GM19025 (cell line): Measurements from ENCODE around the gene ATP11A.
"Not testable (repeated sequence)": the region's sequence is repeated elsewhere in the genome, so short reads cannot be mapped to it uniquely, and the experiment has no call there.

ENCODE experiments used
- ATAC-seq: cut with Tn5 transposase; IDR thresholded peaks from one replicate; pipeline ENCODE4 v1.9.1; 2021; ENCODE audit warnings: mild to moderate bottlenecking, low read depth, moderate library complexity; ENCODE audit not compliant: unreplicated experiment

ATP11A gene

DNA sequence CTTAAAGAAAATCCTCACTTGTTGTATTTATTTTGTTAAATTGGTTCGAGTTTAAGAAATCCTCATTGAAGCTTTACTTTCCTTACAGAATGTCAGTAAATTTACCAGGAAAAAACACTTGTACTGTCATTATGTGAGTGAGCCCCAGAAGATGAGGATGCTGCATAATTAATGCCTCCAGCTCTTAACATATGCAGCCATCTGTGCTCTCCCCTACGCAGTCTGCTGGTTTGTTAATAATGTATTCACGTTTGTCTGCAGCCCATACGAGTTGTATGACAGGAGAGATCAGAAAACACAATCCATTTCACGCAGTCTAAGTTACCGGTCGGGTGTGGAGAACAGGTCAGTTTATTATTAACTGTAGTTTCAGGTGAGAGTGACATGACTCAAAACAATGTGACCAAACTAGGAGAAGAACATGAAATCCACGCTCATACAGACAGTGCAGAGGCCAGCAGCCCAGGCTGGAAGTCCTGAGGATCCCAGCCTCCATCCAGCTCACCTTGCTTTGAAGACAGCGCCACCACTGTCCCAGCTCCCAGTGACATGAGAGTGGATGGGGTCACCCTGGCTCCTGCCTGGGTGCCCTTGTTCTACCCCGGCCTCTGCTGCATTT lies 19.8 kb upstream of the ATP11A start:
- ATAC-seq = peak; percentile 83

DNA sequence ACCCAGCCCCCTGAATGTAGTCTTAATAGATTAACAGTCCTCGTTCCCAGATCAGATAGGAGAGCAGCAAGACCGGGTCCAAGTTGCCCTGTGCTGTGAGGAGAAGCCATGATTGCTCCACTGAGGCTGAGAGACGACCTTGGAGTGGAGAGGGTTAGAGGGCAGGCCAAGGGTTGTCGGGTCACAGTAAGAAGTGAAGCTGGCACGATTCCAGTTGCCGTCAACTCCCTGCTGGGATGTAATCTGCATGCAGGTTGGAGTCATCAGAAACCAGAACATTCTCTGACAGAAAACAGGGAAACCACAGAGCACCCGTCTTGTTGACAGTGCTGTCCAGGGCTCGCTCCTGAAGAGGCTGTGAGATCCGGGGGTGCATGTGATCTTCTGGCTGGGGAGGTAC lies 19.0 kb upstream of the ATP11A start:
- no peak for ATAC-seq

DNA sequence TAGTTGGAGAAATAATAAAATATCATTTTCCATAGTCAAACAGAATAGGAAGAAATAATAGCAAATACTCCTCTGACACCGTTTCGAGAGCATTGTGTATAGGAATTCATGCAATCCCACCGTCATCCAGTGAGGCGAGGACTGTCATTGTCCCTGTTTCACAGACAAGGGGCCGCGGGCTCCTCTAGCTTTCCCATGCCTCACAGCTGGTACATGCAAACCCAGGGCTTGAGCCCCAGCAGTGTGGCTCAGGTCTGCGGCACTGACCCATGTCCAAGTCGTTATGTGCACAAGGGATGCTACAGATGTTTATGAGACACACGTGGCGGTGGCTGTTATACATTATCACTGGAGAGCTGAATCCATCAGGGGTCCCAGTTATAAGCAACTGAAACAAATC lies 18.5 kb upstream of the ATP11A start:
- ATAC-seq = no peak

DNA sequence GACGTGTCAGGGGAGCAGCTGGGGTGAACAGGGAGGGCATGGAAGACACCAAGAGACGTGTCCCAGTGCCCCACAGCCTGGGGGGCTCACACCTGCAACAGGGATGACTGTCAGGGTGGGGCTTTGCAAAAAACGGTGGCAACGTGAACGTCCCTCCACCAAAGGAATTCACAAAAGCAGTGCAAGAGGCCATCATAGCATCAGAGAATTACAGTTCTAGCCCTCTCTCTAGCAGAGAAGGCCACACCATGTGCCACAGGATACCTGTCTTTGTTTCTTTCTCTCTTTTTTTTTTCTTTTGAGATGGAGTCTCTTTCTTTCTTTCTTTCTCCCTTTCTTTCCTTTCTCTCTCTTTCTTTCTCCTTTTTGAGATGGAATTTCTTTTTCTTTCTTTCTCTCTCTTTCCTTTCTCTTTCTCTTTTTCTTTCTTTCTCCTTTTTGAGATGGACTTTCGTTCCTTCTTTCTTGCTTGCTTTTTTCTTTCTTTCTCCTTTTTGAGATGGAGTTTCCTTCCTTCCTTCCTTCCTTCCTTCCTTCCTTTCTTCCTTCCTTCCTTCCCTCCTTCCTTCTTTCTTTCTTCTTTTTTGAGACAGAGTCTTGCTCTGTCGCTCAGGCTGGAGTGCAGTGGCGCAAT lies 17.1 kb upstream of the ATP11A start:
- ATAC-seq = no peak

DNA sequence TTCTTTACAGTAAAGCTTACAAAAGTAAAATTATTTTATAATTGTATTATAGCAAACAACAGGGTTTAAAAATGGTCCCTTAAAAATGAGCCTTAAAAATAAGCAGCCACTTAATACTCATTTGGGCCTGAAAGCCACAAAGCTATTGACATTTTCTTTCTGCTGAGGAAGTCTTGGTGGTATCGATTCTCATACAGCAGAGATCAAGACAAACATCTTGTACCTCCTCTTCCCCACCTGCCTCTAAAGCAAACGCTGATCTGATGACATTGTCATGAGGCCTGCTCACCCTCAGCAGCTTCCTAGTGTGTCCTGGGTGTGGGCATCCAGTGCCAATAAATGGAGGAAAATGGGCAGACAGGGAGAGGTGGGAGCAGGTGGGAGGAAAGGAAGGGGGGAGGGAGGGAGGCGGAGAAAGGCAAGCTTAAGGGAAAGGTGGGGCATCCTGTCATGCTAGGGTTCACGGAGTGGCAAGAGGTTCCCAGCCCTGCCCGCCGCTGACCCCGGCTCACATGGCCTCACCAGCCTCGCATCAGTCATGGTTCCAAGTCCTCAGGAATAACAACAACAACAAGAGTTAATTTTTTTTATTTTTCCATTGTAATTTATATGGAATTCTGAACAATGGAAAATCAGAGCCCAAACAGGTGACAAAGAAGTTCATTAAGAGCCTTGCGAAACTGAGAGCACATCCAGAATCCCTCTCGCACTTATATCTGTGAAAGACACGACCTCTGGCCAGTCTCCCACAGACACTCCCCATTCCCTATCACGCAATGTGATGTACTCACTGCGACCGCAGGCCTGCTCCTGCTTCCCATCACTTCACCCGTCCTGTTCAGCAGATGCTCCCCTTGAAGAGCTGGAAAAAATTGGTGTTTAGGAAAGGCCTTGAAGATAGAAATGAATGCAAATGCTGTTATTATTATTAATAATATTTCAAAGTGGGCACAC lies 15.1 kb upstream of the ATP11A start:
- ATAC-seq = no peak

DNA sequence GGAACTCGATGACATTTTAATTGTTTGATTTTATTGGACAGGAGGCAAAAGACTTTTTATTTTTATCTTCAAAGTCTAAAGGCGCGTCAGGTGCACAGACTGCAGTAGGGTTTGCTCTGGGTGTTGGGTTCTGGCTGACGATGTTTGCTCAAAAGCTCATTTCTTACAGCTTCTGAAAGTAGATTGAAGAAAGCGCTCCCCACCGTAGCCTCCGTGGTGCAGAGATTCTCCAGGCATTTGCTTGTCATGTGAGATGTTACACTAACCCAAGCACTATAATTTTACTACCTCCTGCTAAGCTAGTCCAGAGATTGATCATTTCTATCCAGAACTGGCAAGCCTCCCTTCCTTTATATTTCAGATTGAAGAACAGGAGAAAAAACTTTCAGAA lies 14.5 kb upstream of the ATP11A start:
- ATAC-seq = no peak

DNA sequence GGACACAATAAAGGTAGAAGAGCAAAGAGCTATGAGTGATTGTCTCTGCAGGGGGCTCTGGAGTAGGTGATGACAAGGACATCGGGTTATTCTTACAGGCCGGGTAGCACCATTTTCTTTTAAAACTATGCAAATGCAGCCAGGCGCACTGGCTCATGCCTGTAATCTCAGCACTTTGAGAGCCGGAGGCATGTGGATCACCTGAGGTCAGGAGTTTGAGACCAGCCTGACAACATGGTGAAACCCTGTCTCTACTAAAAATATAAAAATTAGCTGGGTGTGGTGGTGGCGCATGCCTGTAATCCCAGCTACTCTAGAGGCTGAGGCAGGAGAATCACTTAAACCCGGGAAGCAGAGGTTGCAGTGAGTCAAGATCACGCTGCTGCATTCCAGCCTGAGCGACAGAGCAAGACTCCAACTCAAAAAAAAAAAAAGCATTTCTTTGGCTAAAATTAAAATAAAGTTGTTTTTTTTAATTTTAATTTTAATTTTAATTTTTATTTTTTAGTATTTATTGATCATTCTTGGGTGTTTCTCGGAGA lies 12.3 kb upstream of the ATP11A start:
- not testable (repeated sequence) for ATAC-seq

DNA sequence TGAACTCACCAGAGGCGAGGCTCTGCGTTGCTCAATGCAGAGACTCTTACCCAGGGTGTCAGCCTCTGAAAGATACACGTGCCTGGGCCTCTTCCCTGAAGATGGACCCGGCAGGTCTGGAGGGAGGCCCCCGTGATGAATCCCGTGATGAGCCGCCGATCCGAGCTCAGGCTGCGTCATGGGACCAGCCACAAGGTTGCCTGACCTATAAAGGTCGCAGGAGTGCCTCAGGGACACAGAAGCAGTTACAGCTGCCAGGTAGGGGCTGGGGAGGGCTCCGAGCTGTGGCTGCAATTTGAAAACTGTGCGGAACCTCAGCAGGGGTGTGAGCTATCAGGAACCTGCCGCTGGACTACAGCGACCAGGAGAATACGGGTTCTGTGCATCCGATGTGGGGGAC lies 10.5 kb upstream of the ATP11A start:
- ATAC-seq = no peak

DNA sequence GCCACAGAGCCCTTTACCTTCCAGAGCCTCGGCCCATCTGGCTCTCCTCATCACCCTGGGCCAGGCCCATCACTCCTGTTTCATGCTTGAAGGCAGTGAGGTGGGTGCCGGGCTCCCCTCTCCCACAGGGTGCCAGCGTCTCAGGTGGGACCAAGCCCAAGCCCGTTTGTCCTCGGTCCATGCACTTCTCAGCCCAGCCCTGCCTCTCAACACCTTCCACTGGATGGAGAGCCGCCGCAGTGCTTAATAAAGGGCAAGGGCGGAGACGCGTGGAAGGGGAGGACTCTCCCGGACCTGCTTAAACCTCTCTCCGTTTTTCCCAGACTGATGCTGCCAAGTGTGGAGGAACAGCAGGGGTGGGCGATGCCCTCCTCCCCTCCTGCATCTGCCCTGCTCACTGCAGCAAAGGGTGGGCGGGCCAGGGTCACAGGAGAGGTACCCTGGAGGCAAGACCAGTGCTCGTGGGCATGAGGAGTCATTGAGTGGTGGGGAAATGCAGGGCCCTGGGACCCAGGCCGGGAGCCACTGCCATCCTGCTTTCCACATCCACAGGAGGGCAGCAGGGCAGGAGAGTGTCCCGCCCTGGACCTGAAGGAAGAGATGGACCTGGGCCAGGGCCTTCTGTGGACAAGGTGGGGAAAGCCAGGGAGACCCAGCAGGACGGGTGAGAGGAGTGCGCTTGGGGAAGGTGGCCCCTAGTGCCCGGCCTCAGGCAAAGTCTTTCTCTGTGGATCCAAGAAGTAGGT lies 9.7 kb upstream of the ATP11A start:
- no peak for ATAC-seq

DNA sequence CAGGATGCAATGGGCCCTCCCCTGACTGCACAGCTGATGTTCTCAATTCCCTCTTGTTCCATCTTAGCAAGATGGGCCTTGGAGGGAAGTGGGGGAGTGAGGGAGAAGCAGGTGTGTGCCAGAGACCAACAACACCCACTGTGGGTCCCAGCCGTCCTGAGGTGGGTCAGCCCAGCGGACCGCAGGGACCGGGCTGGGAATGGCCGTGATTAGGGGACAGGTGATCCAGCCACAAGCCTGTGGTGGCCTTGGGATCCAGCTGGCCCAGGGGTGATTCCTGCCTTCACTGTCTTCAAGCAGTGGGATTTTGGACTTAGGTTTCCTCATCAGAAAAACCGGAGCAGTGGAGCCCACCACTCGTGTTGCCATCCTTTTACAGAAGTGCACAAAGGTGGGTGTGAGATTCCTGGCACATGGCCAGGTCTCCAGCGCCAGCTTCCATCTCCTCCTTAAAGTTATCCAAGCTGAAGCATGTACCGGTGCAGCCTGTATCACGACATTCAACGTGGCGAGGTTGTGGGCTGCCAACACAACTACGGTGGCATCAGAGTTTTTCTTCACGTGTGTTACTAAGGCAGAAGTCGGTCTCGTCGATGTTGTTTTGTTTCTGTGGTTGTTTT lies 9.0 kb upstream of the ATP11A start:
- ATAC-seq = no peak

DNA sequence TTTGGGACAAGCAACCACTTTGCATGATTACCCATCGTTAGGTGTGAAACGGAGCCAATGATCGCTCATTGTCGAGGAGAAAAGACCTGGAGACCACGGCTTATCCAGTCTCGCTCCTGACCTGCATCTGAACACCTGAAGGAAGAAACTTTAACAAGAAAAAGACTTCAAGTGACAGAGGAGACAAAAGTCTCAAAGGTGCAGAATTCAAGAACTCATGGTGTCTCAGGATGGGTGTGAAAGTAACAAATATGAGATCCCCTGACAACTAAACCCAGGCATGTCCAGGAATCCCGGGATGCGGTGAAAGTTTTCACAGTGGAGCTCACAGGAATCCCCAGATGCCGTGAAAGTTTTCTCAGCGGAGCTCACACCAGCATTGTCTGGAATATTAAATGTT lies 6.3 kb upstream of the ATP11A start:
- no peak for ATAC-seq

DNA sequence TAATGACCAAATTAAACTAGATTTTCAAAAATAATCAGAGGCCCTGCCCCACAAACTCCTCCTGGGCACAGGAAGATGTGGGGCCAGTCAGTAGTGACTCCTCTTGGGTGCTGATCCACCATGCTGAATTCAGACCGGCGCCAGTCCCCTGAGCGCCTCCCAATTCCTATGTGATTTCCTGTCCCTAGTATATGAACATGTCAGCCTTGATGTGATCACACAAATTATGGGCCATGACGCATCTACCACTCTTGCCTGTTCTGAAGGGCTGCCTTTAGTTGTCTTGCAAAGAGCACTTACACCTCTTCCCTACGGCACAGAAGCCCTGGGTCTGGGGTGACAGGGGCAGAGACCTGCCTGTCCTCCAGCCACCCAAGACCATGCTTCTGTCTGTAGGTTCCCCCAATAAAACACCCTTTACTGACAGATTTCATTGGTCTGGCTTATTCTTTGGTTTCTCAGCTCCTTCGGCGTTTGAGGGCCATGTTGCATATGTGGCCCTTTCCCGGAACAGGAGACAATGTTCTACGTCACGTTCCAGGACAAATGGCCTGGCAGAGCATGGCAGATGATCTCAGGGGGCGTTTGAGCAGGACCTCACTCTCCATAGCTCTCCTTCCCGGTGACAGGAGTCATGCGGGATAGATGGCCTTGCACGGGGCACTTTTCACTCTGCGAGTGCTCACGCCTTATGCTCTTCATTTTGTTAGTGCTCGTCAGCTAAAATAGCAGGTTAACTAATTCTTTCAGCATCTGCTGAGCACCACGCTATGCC lies 5.6 kb upstream of the ATP11A start:
- no peak for ATAC-seq

DNA sequence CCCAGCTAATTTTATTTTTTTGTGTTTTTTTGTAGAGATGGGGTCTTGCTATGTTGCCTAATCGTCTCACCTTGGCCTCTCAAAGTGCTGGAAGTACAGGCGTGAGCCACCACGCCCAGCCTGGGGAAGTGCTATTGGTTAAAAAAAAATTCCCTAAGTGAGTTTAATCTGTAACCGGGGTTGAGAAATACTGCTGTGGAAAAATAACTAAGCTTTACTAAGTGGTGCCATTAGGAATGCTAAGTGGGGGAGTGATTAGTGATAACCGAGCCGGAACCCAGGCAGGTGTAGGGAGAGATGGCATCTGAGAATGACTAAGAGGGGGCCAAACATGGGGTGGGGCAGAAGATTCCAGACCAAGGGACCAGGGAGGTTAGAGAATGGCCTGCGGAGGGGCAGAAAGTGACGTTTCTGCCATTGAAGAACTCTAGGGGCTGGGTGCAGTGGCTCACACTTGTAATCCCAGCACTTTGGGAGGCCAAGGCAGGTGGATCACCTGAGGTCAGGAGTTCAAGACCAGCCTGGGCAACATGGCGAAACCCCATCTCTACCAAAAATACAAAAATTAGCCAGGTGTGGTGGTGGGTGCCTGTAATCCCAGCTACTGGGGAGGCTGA lies 4.5 kb upstream of the ATP11A start:
- not testable (repeated sequence) for ATAC-seq

DNA sequence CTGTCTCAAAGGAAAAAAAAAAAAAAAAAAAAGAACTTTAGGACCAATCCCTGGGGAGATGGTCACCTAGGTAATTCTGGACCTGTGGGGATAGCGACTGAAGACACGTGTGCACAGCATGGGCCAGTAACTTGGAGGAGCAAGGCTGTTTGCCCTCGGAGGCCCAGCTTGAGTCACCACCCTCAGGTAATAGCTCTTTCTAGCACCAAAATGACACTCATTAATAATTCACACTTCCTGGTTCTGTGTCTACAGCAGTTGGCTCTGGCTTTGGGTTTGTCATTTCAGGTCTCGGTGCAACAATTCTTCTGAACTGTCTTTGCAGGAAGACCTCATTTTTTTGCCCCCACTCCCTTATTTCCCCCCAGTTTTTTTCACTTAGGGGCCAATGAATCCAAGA lies 3.9 kb upstream of the ATP11A start:
- ATAC-seq = no peak

DNA sequence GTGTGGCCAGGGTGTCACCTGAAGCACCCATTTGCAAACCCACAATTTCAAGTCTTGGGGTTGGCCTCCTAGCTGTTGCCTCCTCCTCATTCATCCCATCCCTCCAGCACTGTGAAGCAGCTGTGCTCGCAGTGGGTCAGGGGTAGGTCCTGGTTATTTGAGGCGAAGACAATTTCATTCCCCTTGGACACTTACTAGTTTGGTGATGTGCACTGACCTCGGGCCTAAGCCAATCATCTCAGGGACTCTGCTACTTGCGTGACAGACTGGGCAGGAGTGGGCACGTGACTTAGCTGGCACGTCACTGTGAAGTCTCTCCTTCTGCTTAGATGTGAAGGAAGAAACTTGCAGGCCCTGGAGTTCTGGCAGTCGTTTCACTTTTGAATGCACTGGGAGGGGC lies 3.5 kb upstream of the ATP11A start:
- no peak for ATAC-seq

DNA sequence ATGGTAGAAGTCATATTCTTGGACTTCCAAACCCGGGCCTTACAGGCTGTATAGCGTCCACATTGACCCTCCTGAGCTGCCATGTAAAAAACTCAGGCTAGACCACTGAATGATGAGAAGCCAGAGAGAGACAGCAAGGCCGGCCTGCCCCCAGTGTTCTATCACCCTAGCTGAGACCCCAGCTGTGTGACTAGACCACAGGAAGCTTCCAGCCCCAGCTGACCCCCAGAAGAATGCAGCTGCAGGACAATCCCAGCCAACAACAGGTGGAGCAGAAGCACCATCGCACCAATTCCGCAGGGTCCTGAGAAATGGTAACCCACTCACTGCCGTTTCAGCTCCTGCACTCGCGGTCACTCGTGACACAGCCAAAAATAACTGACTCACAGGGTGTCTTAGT lies 2.9 kb upstream of the ATP11A start:
- ATAC-seq = no peak

DNA sequence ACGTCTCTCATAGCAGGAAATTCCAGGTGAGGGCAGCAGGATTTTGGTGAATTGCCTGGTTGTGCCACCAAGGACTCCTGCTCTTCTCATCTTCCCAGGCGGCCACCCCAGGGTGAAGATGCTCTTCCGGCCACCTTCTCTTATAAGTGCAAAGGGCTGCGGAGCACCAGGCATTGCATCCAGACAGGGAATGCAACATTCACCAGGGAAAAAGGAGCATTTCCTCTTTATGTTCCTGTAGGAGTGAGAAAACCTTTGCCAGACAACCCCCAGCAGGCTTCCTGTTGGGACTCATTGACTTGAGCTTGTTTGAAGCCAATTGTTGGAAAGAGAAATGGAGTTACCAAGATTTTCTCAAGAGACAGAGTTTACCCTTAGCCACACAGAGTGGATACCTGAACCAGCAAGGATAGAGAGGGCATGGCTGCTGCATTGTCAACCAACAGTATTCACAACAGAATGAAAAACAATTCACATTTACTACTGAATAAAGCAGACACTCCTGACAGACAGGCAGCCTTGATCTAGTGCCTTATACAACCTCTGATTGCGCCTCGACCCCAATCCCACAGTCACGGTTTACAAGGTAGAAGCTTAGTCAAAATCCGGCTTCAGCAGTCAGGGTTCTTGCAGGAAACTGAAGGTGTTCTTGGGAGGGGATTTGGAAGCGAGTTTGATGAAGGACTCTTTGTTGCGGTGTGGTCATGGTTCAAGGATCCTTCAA lies 1.8 kb upstream of the ATP11A start:
- no peak for ATAC-seq

DNA sequence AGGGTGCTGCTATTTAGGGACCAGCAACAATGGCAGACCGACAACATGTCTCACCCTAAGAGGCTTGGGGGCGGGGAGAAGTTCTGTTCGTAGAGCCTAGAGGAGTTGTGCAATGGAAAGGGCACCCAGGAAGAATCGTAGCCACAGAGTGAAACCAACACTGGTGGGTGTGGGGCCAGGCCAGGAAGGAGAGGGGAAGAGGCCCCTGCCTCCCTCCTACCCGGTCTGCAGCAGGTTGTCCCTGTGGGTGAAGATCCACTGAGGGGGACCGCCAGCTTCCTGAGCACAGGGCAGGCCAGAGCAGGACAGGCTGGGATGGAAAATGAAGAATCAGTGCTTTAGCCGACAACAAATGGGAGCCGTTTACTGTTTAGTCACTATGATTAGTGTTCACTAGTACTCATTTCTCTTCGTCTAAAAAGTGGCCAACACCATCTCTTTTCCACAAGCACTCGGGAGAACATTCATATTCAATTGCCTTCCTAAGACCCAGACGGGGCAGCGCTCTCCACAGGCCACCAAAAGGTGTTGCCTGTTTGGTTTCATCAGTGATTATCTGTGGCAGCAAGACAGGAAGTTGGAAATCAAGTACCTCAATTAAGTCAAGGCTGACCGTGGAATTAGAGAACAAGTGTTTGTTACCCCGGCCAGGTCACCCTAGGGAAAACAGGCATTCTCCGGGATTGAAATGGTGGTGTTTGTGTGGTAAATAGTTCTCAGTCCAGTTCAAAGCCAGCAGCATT lies 1.1 kb upstream of the ATP11A start:
- no peak for ATAC-seq
